Natural killer cell (primary cell): ENCODE data around the gene LHPP. TPM values are rescaled to one million over a fixed set of nuclear protein-coding genes. Genes with fewer than 3 reads are reported as not detected.

Source experiments
- ATAC-seq, 3 donors: fragments of 150-1000 bp in 2 of 3; fragments of 200-7000 bp in 1 of 3; cut with Tn5 transposase; 1 replicate in 1 of 3; 2 replicates in 2 of 3; pipeline ENCODE4 v1.10.0; 2021; ENCODE audit warnings: mild to moderate bottlenecking in 2 of 3, moderate library complexity in 2 of 3
- DNase-seq, 2 donors: peaks; one replicate each; pipeline versions ENCODE4 v3.0.0 to v3.0.0-alpha.2; 2013 to 2021; ENCODE audit warnings: mixed read lengths in 1 of 2
- H3K27ac ChIP-seq: one replicate; pipeline ENCODE4 v1.5.1; 2013; ENCODE audit warnings: mild to moderate bottlenecking, low read length
- H3K27me3 ChIP-seq: one replicate; pipeline ENCODE4 v1.6.1; 2013; ENCODE audit warnings: low read length; ENCODE audit not compliant: control insufficient read depth, insufficient read depth
- H3K36me3 ChIP-seq: one replicate; pipeline ENCODE4 v1.6.1; 2013; ENCODE audit warnings: low read length; ENCODE audit not compliant: control insufficient read depth, insufficient read depth
- H3K4me1 ChIP-seq: one replicate; pipeline ENCODE4 v1.6.1; 2013; ENCODE audit warnings: low read length; ENCODE audit not compliant: control insufficient read depth, insufficient read depth
- H3K4me3 ChIP-seq: one replicate; pipeline ENCODE4 v1.5.1; 2013; ENCODE audit warnings: low read length
- H3K9me3 ChIP-seq: one replicate; pipeline ENCODE4 v1.6.1; 2013; ENCODE audit warnings: low read length; ENCODE audit not compliant: control insufficient read depth, insufficient read depth
- H3K27ac Mint-ChIP-seq, 2 donors: one replicate each; pipeline ENCODE4 v1.8.0; 2022; ENCODE audit warnings: mild to moderate bottlenecking in 2 of 2, mixed read lengths in 2 of 2, moderate library complexity in 1 of 2
- H3K27me3 Mint-ChIP-seq, 2 donors: one replicate each; pipeline ENCODE4 v1.8.0; 2022; ENCODE audit warnings: low read depth in 2 of 2, mixed read lengths in 2 of 2
- H3K36me3 Mint-ChIP-seq: one replicate; pipeline ENCODE4 v1.8.0; 2022; ENCODE audit warnings: mixed read lengths
- H3K4me1 Mint-ChIP-seq, 2 donors: one replicate each; pipeline ENCODE4 v1.8.0; 2022; ENCODE audit warnings: mixed read lengths in 2 of 2
- H3K4me3 Mint-ChIP-seq: one replicate; pipeline ENCODE4 v1.8.0; 2022; ENCODE audit warnings: mild to moderate bottlenecking, moderate library complexity, mixed read lengths
- H3K9me3 Mint-ChIP-seq, 2 donors: one replicate each; pipeline ENCODE4 v1.8.0; 2022; ENCODE audit warnings: mixed read lengths in 2 of 2
- WGBS: methylation state at CpG from one replicate; pipeline ENCODE4 v1.1.7; 2013; ENCODE audit warnings: missing lambda C conversion rate; ENCODE audit not compliant: insufficient coverage; 5-methylcytosine and 5-hydroxymethylcytosine counted together
- intact Hi-C: fragments of 100-400 bp; cut with micrococcal nuclease; formaldehyde crosslinking; loops from one replicate; pipeline ENCODE4 v1.14.2; 2022
- total RNA-seq, 4 donors: library from RNA; stranded (reverse); fragments of 120-200 nt in 1 of 4; gene quantifications; one replicate each; pipeline versions ENCODE4 v1.2.3 to v1.2.4, GENCODE V29; 2013 to 2022
- TF ChIP-seq, protein P1 (sequence below): fragments of 200-600 bp; IDR thresholded peaks from one replicate; pipeline ENCODE4 v1.8.0; 2022; ENCODE audit warnings: antibody characterized with exemption

The LHPP gene
- total RNA-seq, 3 donors from 2014 or later (not counting 1 experiment from before 2014, with no cell fraction given), result 12.3 to 19.3 (median 14.8) TPM

DNA sequence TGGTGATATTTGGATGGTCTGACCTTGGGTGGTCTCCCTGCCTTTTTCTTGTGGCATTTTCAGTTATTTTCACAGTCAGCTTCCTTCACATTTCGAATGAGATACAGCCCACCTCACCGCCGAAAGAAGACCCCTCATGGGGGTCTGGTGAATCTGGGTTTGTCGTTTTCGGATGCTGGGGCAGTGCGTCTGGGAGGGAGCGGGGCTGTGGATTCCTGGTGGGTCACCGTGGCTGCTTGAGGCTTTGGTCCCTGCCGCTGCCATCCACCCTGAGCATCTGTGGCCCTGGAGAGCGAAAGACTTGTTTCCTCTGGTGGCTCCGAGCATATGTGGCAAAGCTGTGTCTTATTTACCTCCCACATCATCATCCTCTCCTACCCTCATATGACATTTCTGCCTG is 43.1 kb downstream of the LHPP start:
- TF ChIP-seq, protein P1, sequence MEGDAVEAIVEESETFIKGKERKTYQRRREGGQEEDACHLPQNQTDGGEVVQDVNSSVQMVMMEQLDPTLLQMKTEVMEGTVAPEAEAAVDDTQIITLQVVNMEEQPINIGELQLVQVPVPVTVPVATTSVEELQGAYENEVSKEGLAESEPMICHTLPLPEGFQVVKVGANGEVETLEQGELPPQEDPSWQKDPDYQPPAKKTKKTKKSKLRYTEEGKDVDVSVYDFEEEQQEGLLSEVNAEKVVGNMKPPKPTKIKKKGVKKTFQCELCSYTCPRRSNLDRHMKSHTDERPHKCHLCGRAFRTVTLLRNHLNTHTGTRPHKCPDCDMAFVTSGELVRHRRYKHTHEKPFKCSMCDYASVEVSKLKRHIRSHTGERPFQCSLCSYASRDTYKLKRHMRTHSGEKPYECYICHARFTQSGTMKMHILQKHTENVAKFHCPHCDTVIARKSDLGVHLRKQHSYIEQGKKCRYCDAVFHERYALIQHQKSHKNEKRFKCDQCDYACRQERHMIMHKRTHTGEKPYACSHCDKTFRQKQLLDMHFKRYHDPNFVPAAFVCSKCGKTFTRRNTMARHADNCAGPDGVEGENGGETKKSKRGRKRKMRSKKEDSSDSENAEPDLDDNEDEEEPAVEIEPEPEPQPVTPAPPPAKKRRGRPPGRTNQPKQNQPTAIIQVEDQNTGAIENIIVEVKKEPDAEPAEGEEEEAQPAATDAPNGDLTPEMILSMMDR, result no peak
- 96% methylated on average over 11 of the region's 11 CpGs for WGBS
- no peak overlapping the region for H3K4me3 ChIP-seq
- ATAC-seq (no peak), DNase-seq (no peak)
- H3K9me3 ChIP-seq, result no peaks in the 10 kb centered on the region
- no peaks in the 10 kb centered on the region for H3K27me3 Mint-ChIP-seq
- H3K36me3 ChIP-seq, result no peaks in the 10 kb centered on the region
- intact Hi-C loops, result no loop called here
- H3K4me3 Mint-ChIP-seq, result no peak overlapping the region
- H3K4me1 ChIP-seq, result no peaks in the 10 kb centered on the region
- H3K27ac ChIP-seq, result no peak overlapping the region
- no peaks in the 10 kb centered on the region for H3K36me3 Mint-ChIP-seq
- H3K27ac Mint-ChIP-seq, result no peak overlapping the region
- peaks cover 0 to 3% of the 10 kb centered on the region in 2 donors for H3K9me3 Mint-ChIP-seq
- H3K27me3 ChIP-seq, result no peaks in the 10 kb centered on the region
- no peaks in the 10 kb centered on the region for H3K4me1 Mint-ChIP-seq

DNA sequence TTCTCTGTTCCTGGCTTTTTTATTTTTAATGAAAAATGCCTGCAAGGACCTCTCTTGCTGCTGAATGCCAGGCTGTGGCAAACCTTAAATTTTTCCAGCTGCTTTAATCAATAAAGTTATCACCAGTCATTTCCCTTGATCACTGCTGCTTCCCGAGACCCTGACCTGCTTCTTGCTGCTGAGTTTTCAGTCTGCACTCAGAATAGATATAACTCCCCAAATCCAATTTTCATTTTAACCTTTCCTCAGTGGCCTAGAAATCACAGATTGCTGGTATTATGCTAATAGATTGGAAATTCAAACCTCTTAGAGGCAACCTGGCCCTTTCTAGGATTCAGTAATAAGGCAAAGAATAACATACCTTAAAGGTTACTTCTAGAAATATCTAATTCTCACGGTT is 43.7 kb downstream of the LHPP start:
- Mint-ChIP-seq H3K4me3 (no peak overlapping the region), H3K9me3 (peaks cover 0 to 3% of the 10 kb centered on the region in 2 donors), H3K36me3 (no peaks in the 10 kb centered on the region), H3K27ac (no peak overlapping the region), H3K27me3 (no peaks in the 10 kb centered on the region), H3K4me1 (no peaks in the 10 kb centered on the region)
- intact Hi-C loops, result no loop called here
- 100% methylated on average over 2 of the region's 2 CpGs for WGBS
- no peak for DNase-seq
- Histone ChIP-seq H3K36me3 (no peaks in the 10 kb centered on the region), H3K4me3 (no peak overlapping the region), H3K4me1 (no peaks in the 10 kb centered on the region), H3K9me3 (no peaks in the 10 kb centered on the region), H3K27me3 (no peaks in the 10 kb centered on the region), H3K27ac (no peak overlapping the region)
- TF ChIP-seq, protein P1, result no peak
- no peak for ATAC-seq

DNA sequence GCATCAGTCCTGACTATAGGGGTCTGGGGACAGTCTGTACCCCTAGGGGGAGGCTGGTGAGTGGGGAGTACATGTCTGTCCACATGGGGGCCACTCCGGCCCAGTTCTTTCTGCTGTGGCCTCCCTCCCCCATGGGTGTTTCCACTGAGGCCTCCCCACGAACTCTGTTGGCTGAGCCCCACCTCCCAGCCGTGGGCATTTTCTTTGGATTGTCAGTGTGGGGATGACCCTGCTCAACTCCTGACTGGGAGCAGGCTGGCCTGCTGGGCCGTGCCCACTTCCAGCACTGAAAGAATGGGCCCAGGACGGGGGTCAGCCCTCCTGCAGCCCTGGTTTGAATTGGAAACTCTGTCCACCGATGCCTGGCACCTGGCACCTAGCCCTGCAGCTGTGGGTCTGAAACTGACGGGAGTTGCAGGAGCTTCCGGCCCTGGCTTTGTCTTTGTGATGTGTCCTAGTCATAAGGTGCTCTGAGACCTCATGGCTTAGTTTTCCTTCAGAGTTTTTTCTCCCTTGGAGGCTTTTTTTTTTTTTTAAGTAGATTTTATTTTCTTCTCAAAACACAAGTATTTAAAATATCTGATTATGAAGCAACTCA is 46.5 kb downstream of the LHPP start:
- H3K36me3 Mint-ChIP-seq, result no peaks in the 10 kb centered on the region
- Histone ChIP-seq H3K9me3 (no peaks in the 10 kb centered on the region), H3K4me3 (no peak overlapping the region), H3K27ac (no peak overlapping the region), H3K4me1 (peaks cover 10% of the 10 kb centered on the region), H3K36me3 (no peaks in the 10 kb centered on the region), H3K27me3 (no peaks in the 10 kb centered on the region)
- intact Hi-C loops, result no loop called here
- no peak overlapping the region for H3K27ac Mint-ChIP-seq
- no peaks in the 10 kb centered on the region for H3K27me3 Mint-ChIP-seq
- TF ChIP-seq, protein P1, result no peak
- H3K4me3 Mint-ChIP-seq, result no peak overlapping the region
- WGBS, result 88% methylated on average over 8 of the region's 8 CpGs
- H3K9me3 Mint-ChIP-seq, result no peaks in the 10 kb centered on the region
- no peak for DNase-seq
- peaks cover 8 to 10% of the 10 kb centered on the region in 2 donors for H3K4me1 Mint-ChIP-seq
- no peak for ATAC-seq

DNA sequence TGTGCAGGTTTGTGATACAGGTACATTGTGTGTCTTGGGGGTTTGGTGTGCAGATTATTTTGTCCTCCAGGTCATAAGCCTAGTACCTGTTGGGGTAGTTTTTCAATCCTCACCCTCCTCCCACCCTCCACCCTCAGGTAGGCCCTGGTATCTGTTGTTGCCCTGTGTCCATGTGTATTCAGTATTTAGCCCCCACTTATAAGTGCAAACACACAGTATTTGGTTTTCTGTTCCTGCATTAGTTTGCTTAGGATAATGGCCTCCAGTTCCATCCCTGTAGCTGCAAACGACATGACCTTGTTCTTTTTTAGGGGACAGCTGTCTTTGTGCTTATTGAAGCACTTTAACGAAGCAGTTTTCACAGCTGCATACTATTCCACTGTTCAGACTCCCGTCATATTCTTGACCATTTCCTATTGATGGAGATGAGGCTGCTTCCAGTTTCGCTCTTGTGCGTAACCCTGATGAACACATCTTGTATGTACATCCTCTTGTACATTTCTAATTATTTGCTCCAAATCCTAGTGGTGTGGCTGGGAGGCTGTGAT is 47.4 kb downstream of the LHPP start:
- H3K9me3 ChIP-seq, result no peaks in the 10 kb centered on the region
- peaks cover 10% of the 10 kb centered on the region for H3K4me1 ChIP-seq
- H3K27me3 ChIP-seq, result no peaks in the 10 kb centered on the region
- DNase-seq (no peak), ATAC-seq (no peak)
- 94% methylated on average over 4 of the region's 5 CpGs for WGBS
- H3K4me1 Mint-ChIP-seq, result peaks cover 8 to 10% of the 10 kb centered on the region in 2 donors
- intact Hi-C loops, result no loop called here
- no peaks in the 10 kb centered on the region for H3K27me3 Mint-ChIP-seq
- H3K4me3 ChIP-seq, result no peak overlapping the region
- no peak overlapping the region for H3K4me3 Mint-ChIP-seq
- no peak overlapping the region for H3K27ac Mint-ChIP-seq
- H3K36me3 ChIP-seq, result no peaks in the 10 kb centered on the region
- no peak overlapping the region for H3K27ac ChIP-seq
- no peaks in the 10 kb centered on the region for H3K9me3 Mint-ChIP-seq
- TF ChIP-seq, protein P1, result no peak
- H3K36me3 Mint-ChIP-seq, result no peaks in the 10 kb centered on the region
